ENCODE results near the gene RASAL2.

Gene RASAL2

GRCh38 chr1:178093951-178094738 lies at the start of gene RASAL2:
RASAL2 (plus strand) TSS chr1:178094104; CDS start chr1:178094493, 389 bp downstream.
- no peak for DNase-seq (ENCODE audit: low spot score)

- DNase-seq (ENCODE audit: low spot score), result no peak
These were observed 47.2 kb upstream of the RASAL2 start for GRCh38 chr1:178046591-178047270.

- DNase-seq (ENCODE audit: low spot score), result no peak
These were observed 46.4 kb upstream of the RASAL2 start for GRCh38 chr1:178047403-178048093.

GRCh38 chr1:178048426-178048825 lies 45.5 kb upstream of the RASAL2 start:
- no peak for DNase-seq (ENCODE audit: low spot score)

GRCh38 chr1:178048883-178049282 lies 45.0 kb upstream of the RASAL2 start:
- DNase-seq (ENCODE audit: low spot score), result no peak

- DNase-seq (ENCODE audit: low spot score), result no peak
These were observed 43.8 kb upstream of the RASAL2 start for GRCh38 chr1:178050084-178050483.

GRCh38 chr1:178051071-178051470 lies 42.8 kb upstream of the RASAL2 start:
- DNase-seq (ENCODE audit: low spot score), result no peak

- no peak for DNase-seq (ENCODE audit: low spot score)
These were observed 41.0 kb upstream of the RASAL2 start for GRCh38 chr1:178052650-178053461.

- peak; percentile 70 for DNase-seq (ENCODE audit: low spot score)
These were observed 38.8 kb upstream of the RASAL2 start for GRCh38 chr1:178055093-178055492.

GRCh38 chr1:178055779-178056471 lies 38.0 kb upstream of the RASAL2 start:
- peak; percentile 65 for DNase-seq (ENCODE audit: low spot score)

GRCh38 chr1:178057141-178057765 lies 36.7 kb upstream of the RASAL2 start:
- no peak for DNase-seq (ENCODE audit: low spot score)

- no peak for DNase-seq (ENCODE audit: low spot score)
These were observed 35.9 kb upstream of the RASAL2 start for GRCh38 chr1:178057912-178058534.

GRCh38 chr1:178060789-178061556 lies 32.9 kb upstream of the RASAL2 start:
- peak; percentile 58 for DNase-seq (ENCODE audit: low spot score)

- DNase-seq (ENCODE audit: low spot score), result no peak
These were observed 32.3 kb upstream of the RASAL2 start for GRCh38 chr1:178061620-178062019.

- no peak for DNase-seq (ENCODE audit: low spot score)
These were observed 29.6 kb upstream of the RASAL2 start for GRCh38 chr1:178064191-178064821.

- no peak for DNase-seq (ENCODE audit: low spot score)
These were observed 28.7 kb upstream of the RASAL2 start for GRCh38 chr1:178065250-178065649.

GRCh38 chr1:178066296-178066907 lies 27.5 kb upstream of the RASAL2 start:
- no peak for DNase-seq (ENCODE audit: low spot score)

- peak; percentile 22 for DNase-seq (ENCODE audit: low spot score)
These were observed 26.8 kb upstream of the RASAL2 start for GRCh38 chr1:178066908-178067614.

Data from pons (tissue), 1 donor.